ENCODE measurements around the gene PNMA1.

Gene PNMA1

DNA sequence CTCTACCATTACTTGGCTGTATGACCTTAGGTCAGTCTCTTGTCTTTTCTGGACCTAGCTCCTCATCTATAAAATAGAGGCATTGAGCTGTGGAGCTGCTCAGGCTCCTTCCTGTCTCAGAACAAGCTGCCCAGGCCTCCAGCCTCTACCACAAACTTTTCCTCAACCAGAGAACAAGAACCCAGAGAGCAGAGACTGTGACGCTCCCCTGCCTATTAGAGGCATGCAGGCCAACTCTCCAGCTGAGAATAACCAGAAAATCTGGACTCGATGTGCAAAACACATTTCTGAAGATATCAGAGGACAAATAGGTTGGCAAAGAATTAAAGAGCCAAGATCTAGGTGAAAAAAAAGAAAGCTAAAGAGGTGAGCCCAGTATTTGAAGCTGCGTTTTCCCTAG lies 17.8 kb upstream of the PNMA1 start:
- no peak for DNase-seq

DNA sequence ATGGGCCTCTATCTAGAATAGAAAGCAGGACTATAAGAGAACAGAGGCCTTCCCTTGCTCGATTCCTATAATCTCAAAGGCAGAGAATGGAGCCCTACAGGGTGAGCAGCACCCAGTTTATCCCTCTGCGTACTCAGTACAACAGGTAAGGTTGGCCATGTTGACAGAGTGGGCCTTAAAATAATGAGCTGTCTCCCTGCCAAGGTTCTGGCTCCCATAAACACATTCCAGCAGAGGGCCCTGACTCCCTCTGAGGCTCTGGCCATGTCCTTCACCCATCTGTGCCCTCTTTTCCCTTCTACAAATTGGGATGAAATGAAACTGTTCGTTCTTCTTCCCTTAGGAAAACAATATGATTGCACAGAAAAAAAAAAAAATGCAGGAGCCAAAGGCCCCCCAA lies 16.9 kb upstream of the PNMA1 start:
- no peak for DNase-seq

DNA sequence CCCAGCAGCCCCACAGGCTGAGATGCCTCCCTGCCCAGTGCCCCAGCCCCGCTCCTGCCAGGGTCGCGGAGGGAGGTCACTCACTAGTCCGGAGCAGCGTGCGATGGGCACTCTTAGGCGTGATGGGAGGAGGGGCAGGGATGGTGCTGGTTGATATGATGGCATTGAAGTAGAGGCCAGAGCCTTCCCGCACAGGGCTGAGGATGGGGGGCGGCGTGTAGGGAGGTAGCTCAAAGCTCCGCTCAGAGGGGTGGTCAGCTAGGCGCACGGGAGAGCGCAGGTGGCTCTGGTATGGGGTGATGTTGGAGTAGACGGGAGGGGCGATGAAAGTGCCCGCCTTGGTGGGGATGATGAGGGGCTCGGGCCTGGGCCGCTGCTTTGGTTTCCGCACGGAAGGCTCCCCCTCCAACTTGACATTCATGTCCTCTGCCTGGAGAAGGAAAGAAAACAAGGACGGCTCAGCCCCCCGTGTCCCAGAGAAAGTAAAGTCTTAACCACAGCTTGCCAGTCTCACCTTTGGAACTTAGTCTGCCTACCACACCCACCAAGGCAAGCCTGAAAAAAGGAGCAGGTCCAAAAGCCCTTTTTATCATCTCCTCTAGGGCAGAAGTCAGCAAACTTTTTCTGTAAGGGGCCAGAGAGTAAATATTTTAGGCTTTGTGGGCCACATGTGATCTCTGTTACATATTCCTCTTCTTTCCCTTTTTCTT lies 15.5 kb upstream of the PNMA1 start:
- DNase-seq: no peak

DNA sequence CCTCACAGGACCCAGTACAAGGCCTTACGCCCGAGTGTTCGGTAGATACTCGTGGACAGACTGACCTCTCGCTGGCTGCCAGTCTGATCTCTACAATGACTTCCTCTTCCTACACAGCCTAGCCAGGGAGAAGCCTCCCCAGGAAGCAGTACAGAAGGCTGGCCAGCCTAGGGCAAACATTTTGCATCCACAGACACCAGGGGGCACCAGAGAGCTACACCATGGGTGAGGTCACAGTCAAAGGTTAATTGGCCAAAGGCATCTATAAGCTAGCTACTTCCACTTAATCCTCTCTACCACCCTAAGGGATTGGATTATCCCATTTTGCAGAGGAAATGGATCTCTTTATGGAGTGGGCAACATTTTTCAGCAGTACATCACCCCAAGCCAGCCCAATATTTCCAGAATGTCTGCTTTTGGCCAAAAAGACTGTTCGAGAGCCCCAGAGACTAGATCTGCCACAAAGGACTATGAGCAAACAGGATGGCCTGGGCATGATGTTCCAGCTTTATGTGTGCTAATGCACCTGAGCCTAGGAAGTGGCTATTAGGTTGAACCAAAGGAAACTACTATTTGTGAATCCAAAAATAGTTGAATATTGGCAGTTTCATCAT lies 14.6 kb upstream of the PNMA1 start:
- peak; percentile 93 for DNase-seq

DNA sequence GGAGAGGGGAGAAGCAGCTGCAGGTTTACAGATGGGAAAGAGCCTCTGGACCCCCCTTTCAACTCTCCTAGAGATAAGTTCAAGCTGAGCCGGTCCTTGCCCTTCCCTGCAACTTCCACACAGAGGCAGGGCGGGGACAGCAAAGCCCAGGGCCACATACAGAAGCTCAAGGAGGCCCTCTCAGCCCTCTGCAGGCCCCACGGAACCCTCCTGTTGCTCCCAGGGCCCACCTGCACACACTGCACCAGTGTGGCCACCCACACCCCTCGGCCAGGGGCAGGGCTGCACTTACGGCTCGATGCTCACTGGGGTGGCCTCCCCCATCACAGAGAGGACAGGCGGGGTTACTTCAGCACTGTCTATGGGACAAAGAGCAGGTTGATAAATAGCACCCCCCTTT lies 13.0 kb upstream of the PNMA1 start:
- no peak for DNase-seq

DNA sequence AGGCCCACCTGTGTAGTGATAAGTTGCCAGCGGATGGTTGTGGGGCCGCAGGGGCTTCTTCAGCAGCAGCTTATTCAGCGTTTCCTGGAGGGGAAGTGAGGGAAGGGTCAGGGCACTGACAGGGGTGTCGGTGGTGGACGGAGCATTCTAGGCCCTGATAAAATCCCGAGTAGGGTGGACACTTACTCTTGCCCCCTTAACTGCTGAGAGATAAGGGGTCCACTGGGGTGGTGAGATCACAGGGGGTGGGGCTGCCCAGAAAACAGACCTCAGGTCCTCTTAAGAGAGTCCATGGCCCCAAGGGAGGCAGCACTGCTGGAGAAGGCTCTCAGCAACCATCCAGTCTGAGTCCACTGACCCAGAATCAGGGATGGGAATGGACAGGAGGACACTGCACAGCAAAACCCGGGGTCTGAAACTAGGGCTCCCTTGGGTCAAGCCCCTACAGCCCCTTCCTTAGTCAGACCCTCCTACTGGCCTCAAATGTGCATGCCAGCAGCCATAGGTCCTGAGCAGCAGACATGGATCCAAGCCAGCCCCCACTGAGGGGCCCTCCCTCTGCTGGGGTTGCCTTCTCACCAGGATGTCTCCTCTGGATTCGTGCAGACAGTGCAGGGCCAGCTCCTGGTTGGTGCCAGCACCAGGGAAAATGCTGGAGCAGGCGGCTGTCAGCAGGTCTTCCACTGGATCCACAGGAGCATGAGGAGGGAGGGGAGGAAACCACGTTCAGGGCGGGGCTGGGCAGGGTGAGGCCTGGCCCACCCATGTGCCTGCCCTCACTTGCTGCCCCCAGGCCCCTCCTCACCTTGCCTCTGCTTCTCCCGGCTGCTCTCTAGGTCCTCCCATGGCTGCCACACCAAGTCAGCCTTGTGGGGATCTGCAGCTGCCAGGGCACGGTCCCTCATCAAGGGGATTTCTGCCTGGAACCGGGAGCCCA lies 12.1 kb upstream of the PNMA1 start:
- DNase-seq: no peak

DNA sequence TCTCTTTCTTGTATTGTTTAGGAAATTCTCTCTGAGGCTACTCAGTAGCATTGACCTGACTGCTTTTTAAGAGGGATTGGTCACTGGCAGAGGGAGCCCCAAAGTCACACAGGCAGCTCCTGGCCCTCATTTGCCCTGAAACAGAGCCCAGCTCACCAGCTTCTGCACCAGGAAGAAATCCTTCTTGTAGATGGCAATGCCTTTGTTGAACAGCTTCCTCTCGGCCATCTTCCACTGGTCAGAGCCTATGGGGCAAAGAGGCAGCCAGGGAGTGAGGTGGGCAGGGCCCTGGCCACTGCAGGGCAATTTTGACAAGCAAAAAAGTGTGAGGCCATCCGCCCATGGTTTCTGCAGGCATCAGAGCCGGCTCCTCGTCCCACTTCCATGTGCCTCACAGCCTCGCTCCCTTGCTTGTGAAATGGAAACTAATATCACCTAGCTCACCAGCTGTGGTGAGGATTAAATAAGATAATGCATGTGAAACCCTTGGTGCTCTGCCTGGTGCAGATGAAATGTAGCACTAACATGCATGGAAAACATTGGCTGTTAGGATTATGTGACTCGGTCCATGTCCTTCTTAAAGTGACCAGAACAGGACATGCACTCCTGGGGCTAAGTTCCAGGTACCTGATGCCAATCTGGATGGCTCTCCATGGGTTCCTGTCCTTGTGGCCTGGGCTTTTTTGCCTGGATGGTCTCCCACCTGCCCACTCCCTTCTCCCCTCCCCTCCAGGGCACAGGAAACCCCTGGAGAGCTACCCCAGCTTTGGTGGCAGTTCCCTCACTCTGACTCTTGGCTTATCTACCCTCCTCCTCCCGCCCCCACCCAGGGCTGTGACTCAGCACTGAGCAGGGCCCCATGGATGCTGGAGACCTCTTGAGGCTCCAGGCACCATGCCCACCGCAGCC lies 11.2 kb upstream of the PNMA1 start:
- no peak for DNase-seq

DNA sequence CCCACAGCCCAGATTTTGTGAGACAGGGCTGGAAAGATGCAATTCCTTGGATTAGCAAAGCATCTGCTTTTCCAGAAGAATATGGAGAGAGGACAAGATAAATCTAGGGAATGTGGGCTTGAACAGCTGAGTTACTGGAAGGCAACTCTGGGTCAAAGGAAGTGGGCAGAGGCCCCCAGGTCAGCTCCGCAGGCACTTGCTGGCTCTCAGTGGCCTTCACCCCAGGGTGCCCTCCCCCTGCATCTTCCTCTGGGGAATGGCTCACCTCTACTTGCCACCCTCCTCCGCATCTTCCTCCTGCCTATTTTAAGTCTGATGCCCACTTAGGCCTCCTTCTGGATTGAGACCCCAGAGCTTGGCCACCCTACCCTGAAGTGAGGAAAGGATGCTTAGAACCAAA lies 10.5 kb upstream of the PNMA1 start:
- no peak for DNase-seq

DNA sequence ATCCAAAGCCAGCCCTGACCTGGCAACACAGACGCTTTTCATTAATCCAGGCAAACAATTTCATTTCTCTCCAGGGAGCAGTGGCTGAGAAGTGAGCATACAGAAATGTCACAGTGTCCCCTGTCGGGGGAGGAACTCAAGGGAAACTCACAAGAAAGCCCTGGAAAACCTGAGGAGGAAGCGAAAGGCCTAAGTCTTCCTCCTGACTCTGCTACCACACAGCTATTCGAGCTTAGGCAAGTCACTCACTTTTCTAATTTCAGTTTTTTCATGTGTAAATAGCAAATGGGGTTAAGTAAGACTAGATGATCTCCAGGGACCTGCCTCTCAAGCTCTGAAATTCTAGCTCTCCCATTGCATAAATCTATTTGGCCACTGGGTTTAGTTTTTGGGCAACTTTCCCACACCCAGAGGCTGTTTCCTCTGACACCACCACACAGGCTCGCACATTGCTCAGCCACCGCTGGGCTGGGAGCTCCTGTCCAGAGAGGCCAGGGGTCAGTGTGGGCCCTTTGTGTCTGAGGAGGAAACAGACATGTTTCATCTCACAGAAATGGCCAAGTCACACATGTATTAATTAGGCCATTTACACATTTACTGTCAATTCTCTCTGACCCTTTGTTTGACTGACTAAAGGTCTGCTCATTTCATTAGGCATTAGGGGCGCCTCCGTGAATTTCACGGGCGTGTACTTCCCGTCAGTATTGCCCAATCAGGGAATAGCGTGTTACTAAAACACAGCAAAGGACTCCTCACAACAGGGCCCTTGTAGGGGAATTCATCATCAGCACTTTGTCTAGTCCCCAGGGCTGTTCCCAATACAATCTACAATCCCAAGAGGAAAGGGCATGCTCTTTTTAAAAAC lies 9.8 kb upstream of the PNMA1 start:
- peak; percentile 66 for DNase-seq

DNA sequence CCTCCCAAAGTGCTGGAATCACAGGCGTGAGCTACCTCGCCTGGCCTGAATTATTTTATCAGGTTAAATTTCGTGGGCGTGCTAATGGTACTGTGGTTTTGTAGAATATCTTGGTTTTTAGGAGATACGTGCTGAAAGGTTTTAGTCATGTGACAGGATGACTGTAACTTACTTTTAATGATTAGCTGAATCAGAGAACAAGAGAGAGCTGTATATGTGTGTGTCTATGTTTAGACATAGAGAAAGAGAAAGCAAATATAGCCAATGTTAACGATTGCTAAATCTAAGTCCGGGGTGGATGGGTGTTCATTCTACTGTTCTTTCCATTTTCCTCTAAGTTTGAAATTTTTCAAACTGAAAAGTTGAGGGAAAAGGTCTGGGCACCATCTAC lies 9.2 kb upstream of the PNMA1 start:
- no peak for DNase-seq

DNA sequence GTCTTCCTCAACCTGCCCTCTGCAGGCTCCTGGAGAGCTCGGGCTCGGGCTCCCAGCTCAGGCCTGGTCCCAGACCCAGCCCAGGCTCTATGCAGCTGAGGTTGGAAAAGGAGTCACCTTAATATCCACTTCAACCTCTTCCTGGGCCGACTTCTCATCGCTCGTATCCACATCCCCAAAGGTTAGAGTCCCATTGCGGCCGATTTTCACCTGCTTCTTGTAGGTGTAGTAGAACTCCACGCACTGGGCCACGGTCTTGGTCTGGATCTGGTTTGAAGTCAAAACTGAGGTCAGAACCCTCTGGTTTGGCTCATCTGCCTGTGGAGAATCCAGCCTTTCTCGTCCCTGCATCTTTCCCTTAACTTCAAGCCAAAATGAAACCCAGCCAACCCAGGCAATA lies 8.4 kb upstream of the PNMA1 start:
- DNase-seq: no peak

DNA sequence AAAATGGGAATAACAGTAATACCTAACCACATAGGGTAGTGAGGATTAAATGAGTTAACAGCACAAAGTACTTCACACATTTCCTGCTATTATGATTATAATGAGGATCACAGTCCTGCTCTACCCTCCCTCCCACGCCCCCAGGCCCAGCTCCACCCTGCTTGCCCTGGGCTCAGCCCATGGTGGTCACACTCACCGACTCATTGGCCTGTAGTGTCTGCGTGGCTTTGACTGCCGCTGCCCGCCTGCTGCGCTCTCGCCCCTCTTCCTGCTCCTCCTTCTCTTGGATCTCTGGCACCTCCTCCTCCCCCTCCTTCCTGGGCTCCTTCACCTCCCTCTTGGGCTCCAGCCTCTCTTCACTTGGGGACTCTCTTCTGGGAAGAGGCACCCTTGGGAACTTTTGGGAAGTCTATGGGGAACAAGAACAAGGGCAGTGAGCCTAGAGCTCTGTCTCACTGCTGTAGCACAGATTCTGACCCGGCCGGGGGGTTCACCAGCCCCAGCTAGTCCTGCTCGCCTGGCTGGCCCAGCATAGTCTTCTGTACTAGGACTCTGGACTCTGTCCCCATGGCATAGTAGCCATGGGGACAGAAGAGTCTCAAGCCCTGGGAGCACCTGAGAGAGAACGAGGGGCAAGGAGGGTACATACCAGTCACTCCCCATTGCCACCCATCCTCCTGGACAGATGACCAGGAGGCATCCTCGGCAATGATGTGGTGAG lies 7.1 kb upstream of the PNMA1 start:
- no peak for DNase-seq

DNA sequence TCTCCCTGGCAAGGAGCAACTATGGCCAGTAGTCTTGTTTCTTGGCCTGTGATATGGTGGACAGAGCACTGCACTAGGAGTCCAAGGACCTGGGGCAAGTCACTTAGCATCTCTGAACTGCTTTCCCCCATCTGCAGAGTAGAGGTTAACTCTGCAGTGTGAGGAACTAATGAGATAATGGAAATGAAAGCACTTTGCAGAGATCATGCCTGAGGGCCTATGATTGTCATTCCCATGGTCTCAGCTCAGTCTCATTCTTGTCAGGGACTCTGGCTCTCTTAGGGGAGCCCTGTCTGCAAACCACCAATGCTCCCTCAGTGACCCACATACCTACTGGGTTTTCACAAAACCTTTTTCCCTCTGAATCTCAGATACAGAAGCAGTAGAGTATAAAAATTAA lies 6.5 kb upstream of the PNMA1 start:
- DNase-seq: no peak

DNA sequence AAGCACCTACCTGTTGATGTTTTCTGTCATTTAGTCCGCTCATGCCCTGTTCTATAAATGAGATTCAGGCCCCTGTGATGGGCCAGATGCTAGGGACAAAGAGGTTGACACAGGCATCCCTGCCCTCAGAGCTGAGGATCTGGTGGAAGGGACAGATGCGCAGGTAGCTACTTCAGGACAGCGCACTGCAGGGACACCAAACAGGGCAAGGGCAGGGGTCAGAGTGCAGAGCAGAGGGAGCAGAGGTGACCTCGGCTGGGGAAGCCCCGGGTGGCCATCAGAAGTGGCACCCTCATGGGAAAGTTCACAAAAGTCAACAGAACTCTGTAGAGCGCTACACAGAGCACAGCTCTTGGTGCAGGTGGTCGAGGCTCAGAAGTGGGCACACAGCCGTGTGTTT lies 5.6 kb upstream of the PNMA1 start:
- no peak for DNase-seq

DNA sequence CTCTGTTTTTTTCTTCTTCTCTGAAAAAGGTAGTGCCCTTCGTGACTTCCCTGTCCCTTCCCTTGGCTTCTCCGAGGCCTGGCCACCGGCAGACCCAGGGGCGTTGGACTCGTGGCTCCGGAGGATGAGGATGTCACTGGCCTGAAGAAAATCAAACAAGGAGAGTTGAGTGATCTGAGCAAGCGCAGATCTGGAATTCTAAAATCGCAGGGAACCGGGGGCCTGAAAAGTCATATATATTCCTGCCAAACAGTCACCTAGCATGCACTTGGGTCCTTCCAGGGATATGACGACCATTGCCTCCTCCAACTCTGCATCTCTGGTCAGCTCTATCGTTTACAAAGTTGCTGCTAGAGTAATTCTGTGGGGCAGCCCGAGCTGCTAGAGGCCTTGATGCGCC lies 5.2 kb upstream of the PNMA1 start:
- no peak for DNase-seq

DNA sequence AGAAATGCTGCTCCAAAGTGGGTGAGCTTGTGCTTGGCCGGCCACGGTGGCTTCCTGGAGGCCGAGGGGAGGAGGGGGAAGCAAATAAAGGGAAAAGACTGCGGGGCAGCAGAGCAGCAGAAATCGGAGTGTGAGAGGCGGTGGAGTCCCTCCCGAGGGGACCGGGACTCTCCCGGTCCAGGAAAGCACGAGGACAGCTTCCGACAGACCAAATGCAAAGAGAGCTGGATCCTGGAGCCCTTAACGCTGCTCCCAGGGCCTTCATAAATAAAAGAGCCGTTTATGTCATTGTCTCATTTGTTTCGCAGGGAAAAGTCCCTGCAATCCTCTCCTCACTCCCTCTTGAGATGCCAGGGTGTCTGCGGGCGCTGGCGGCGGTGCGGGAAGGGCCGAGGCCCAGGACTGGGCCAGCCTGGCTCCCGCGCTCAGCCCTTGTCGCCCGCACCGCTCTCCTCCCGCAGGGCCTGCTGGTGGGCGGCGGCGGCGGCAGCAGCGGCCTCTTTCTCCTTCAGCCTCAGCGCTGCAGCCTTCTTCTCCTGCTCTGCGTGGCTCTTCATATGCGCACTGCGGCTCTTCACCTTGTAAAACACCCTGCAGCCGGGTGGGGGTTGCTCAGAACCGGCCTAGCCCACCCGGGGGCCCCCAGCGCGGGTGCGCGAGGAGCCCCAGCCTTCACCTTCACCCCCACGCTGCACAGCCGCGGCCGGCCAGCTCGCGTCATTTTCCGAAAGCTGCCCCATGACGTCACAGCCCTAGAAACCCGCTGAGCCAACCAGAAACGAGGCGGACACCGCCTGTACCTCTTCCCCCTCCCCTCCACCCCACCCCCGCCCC lies 4.5 kb upstream of the PNMA1 start:
- DNase-seq: peak; percentile 90

DNA sequence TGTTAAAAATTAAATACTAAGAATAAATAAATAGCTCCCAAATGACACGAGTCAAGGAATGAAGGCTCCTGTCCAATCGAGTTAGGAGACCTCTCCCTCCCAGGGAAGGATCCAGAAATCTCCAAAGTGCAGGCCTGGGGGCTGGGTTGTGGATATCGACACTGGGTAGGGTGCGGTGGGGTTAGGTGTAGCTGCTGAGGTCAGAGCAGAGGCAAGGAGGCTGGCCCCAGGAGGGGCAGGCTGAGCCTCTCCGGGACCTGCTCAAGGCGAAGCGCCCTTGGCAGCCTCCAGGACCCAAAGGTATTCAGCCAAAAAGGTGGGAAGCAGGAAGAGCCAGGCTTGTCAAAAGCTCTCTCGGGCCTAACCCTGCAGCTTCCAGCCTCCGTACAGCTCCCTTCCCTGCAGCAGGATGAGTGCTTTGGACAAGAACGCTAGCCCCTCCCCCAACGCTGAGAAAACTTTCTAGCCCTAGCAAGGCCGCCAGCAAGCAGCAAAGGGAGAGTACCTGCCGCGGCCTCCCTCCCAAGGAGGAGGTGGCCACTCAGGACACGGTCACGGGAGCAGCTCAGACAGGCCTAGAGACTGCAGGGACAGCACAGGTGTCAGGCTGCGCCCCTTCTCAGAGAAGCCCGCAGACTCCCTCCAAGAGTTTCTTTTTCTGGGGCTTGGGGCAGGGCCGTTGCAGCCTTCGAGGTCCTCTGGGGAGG lies 3.7 kb upstream of the PNMA1 start:
- peak; percentile 85 for DNase-seq

DNA sequence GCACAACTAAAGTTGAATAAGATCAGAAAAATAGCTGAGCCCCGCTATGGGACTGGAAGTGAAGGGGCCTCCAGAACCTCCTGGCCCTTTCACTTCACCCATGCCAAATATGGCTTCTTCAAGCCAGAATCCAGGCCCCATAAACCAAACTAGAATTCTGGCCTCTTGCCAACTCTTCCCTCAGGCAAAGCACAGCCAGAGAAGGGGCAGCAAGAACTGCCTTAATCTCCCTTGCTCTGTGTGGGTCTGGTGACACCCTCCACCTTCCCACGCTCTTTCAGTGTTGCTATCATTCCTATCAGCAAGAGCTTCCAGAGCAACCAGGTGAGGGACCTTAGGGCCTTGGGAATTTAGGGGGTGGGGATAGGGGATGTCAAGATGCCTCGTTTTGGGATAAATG lies 3.1 kb upstream of the PNMA1 start:
- DNase-seq: peak; percentile 67

DNA sequence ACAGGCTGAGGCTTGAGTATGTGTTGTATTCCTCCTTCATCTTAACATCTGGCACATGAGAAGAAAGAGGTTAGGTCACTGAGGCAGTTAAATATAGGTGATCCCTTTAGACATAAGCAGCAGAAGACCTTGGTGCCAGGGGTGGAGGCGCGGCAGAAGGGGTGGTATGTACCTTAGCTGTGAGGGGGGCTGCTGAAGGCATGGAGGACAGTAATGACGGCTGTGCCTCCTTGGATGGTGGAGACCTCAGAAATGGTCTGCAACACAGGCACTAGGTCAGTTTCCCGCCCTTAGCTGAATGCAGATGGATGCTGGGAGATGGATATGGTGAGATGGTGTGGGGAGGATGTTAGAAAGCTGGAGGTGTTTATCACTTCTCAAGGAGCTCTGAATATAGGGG lies 1.5 kb upstream of the PNMA1 start:
- no peak for DNase-seq
